HT1080 (cell line): ENCODE results near the gene BNC2. TPM values are rescaled to one million over a fixed set of nuclear protein-coding genes. Genes with fewer than 3 reads are reported as not detected.

ENCODE experiments used
- DNase-seq: peaks from one replicate; pipeline ENCODE4 v3.0.0-alpha.2; 2015; ENCODE audit warnings: low read depth
- total RNA-seq: library from RNA; depleted of rRNA; stranded (reverse); fragments of >200 nt; shearing (Covaris generic); gene quantifications from 2 replicates; pipeline ENCODE4 v1.2.3, GENCODE V29; 2014

The BNC2 gene
- total RNA-seq, 1 experiment from 2014 or later, result 13.5 TPM

GRCh38 chr9:16637218-16637617 is 233.3 kb downstream of the BNC2 start:
- no peak for DNase-seq

- DNase-seq, result no peak
These were observed 236.7 kb downstream of the BNC2 start for GRCh38 chr9:16633794-16634193.

DNA sequence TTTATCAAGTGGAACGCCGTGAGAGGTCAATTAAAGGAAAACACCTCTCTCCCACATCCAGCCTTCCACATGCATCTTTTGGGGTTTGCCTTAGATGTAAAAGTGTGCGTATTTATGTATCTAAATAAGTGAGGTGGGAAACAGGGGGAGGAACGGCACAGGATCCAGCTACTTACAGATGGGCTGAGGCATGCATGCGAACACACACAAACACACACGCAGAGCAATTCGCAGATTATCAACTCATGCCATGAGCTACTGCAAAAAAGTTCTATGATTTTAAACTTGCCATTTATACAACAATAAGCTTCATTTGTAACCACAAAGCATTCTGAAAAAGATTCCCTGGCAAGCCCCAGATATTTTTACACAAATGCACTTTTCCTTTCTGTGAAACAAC is 242.1 kb downstream of the BNC2 start:
- DNase-seq, result no peak

DNA sequence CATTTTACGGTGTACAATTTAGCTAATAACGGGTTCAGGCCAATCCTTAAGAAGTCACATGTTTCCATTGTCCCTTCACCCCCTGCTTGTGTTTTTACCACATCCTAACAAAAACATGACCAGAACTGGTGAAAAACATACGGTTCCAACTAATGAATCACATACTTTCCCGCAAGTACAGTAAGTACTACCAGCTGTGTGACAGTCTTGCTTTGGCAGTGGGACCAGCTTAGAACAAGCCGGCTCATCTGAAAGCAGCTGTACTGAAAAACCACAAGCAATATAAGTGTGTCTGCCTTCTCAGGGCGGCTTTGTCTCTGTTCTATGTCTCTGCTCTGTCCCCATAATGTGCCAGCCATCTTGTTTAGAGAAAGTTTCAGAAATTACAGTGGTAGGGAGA is 242.5 kb downstream of the BNC2 start:
- peak; percentile 89 for DNase-seq

- no peak for DNase-seq
These were observed 242.9 kb downstream of the BNC2 start for GRCh38 chr9:16627521-16627920.

DNA sequence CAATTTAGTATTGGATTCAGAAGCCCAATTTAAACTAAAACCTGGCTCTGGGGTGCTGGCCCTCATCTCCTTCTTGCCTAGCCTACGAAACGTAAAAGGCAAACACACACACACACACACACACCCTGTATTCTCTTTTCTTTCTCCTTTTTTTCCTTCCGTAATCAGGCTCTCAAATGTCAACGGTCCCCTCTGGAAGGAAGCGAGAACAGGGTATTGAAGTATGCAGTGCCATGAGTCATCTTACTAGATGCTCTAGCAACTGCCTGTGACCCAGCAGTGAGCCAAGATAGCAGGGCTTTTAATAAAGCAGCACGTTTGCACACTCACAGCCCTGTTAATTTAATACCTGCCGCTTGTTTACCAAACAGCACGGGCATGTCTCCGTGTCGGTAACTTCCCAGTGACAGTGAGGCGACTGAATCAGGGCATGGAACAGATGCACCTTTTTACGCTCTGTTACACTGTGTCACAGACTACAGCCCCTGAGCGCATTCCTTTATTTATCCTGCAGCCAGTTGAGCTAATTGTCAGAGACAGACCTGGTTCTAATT is 243.8 kb downstream of the BNC2 start:
- peak; percentile 90 for DNase-seq

DNA sequence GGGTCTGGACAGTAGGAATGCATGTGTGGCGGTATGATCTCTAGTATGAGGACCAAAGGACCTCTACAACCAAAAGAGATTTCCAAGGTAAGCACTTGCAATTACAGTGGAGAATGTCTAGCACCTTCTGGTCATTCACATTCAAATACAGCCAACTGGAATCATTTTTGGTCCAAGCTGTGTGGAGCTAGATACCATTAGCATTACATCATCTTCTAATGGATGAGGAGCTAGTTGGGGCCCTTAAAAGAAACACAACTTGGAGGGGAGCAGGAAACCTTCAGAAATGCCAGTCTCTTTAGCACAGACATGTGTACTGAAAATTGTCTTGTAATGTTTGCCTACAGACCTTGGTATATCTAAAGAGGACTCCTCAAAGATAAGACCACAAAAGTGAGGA is 244.7 kb downstream of the BNC2 start:
- DNase-seq, result peak; percentile 19

DNA sequence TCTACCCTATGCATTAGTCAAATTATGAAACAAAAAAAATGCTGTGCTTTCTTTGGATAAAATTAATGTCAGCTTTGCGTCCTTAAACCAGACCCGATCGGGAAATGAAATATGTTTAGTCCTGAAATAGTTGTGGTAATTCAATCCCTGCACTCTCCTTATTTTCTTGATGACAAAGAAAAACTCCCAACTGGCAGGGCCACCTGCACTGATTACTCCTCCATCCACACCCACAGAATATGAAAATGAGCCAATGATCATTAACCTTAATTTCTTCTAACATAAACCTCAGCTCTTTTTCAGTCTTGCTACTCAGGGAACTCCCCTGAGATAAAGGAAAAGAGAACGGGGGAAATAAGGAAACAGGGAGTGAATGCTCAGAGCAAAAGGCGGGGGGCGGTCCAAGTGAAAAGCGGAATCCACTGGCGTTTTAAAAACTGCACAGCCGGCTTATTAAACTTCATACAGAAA is 245.3 kb downstream of the BNC2 start:
- DNase-seq, result no peak

- DNase-seq, result no peak
These were observed 245.7 kb downstream of the BNC2 start for GRCh38 chr9:16624744-16625117.

GRCh38 chr9:16623989-16624743 is 246.3 kb downstream of the BNC2 start:
- no peak for DNase-seq

- DNase-seq, result no peak
These were observed 247.9 kb downstream of the BNC2 start for GRCh38 chr9:16622541-16622940.

GRCh38 chr9:16619914-16620520 is 250.5 kb downstream of the BNC2 start:
- no peak for DNase-seq

DNA sequence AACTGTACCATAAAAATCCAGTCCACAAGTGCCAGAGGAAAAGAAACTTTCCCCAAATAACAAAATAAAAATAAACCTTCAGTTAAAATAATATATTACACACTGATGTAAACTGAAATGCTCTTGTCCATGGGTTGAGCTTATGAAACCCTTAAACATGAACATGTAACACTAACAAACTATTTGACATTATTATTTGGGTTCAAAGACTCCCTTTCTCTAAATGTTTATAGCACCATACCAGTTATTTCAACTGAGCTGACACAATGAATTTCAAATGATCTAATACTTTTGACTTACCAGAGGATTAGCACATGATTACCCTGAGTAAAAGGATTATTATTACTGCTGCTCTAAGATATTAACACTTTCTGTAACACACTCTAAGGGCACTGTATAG is 251.1 kb downstream of the BNC2 start:
- DNase-seq, result no peak

- DNase-seq, result no peak
These were observed 251.9 kb downstream of the BNC2 start for GRCh38 chr9:16618524-16618923.

GRCh38 chr9:16616686-16617085 is 253.8 kb downstream of the BNC2 start:
- no peak for DNase-seq

DNA sequence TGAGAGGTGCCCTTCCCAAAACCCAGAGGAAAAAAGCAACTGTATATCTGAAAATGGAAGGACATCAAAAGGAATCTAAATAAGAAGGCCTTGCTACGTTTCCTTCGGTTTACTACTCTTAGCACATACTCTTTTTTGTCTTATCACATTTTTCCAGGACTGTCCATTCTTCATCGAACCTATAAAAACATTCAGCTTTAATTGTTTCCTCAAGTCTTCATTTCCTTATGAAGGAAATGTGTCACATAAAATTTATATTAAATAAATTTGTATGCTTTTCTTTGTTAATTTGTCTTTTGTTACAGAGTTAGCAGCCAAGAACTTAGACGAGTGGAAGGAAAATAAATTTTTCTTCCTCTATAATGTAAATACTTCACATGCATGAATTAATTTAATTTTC is 255.0 kb downstream of the BNC2 start:
- no peak for DNase-seq

DNA sequence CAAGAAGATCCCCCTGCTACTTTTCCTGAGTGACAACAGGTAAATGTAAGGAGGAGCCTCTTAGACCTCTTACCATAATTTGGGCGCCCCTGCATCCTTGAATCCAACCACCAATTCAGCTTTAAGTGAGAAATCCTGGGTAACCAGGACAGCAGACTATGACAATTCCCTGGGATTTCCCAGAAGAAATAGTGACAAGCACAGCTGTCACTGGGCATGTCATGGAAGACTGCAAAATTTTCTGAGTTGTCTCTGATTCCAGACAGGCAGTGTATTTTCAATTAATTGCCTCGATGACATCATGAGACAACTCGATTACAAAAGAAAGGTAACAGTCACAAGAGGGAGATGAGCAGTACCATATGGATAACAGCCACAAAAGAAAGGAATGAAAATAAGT is 256.9 kb downstream of the BNC2 start:
- no peak for DNase-seq

DNA sequence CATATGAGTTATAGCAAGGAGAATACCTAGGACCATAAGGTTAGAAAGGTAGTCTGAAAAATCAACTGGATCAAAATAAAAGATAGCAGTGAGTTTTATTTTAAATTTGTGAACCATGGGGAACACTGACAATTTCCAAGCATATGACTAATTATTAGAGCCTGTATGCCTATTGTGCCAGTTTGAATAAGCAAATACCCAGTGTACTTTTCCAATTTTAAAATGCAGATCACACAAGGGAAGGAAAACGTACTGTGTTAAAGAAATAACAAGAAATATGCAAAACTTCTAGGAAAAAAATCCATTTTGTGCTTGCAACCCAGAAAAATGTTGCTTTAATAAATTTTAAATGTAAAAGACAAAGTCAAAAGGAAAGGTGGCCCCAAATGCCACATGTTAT is 257.4 kb downstream of the BNC2 start:
- no peak for DNase-seq

DNA sequence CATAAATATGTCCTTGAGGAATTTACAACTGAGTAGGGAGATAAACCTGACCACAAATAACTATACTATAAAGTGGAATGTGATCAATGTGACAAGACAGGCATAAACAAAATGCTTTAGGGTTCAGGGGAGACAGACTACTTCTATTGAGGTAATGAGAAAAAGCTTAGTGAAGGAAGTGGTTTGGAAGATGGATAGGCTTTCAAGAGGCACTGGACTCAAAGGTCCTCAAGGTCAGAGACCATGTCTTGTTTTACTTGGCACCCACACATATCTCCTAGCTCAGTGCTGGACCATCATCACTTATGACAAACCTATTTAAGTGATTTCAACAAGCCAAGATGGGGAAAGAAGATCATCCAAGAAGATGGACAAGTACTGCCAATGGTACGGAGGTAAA is 257.8 kb downstream of the BNC2 start:
- DNase-seq, result no peak

GRCh38 chr9:16611983-16612382 is 258.5 kb downstream of the BNC2 start:
- DNase-seq, result no peak

- DNase-seq, result no peak
These were observed 259.5 kb downstream of the BNC2 start for GRCh38 chr9:16611001-16611400.

DNA sequence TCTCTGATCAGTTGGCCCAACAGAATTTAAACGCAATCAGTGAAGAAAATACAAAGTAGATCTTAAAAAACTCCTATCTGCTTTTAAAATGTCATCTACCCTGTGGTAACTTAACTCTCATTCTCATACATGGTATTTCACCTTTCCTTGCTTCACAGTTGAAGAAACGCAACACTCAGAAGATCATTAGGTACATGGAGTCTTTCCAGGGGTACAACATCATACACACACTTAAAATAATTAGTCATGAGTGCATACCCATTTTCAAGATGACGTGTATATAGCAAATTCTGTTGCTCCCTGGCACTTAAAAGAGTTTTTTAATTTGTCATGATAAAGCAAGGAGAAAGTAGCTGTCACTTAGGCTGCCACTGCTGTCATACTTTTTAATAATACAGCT is 259.9 kb downstream of the BNC2 start:
- DNase-seq, result no peak

GRCh38 chr9:16608906-16609305 is 261.6 kb downstream of the BNC2 start:
- DNase-seq, result no peak
